ENCODE results near the gene ZBTB47.

DNA sequence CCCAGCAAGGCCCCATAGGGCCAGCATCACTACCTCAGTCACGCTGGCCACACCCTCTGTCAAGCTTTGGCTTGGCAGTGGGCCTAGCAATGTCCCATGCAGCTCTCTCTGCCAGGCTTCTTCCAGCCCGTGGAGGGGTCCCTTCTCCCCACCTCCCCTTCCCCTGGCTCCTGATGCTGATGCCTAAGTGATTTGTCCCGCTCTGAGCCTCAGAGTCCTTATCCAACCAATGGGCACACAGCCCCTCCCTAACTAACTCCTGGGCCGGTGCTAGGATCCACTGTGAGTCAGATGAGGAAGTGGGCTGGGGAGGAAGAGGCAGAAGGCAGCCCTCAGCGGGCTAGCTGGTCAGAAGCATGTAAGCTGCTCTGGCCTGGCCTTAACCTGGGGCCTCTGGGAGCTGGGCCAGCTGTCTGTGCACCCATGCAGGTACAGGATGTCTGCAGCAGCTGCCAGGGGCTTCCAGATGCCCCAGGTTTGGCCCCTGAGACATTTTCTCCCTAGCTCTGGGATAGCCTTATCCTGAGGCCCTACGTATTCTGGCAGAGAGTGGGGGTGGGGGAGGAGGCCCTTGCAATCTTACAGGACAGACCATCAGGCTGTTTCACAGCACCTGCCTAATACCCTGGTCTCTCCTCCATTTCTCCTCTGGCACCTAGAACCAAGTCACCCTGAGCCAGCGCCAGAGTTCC lies 740 bp upstream of the ZBTB47 start:
- TF ChIP-seq POLR2AphosphoS5 (IDR thresholded peaks at IDR 0.05; ENCODE audit: low read length) (no peak; the same call in 1 of the 2 replicates), TCF12 (IDR thresholded peaks at IDR 0.05; ENCODE audit: low read depth, low read length) (0 out of 2 replicates have a peak, but pooled peaks have one; percentile 56), ATF7 (IDR thresholded peaks at IDR 0.05; ENCODE audit: low read depth) (no peak), SUZ12 (IDR thresholded peaks at IDR 0.05; ENCODE audit: unreplicated experiment) (no peak), TAF1 (IDR thresholded peaks at IDR 0.05; ENCODE audit: borderline replicate concordance, low read depth, low read length) (no peak), GABPA (IDR thresholded peaks at IDR 0.05; ENCODE audit: low read depth) (no peak), RFX5 (IDR thresholded peaks at IDR 0.05; ENCODE audit: low read depth, low read length) (no peak), KDM1A (IDR thresholded peaks at IDR 0.05; ENCODE audit: borderline replicate concordance) (no peak)
- TF ChIP-seq, protein P1, sequence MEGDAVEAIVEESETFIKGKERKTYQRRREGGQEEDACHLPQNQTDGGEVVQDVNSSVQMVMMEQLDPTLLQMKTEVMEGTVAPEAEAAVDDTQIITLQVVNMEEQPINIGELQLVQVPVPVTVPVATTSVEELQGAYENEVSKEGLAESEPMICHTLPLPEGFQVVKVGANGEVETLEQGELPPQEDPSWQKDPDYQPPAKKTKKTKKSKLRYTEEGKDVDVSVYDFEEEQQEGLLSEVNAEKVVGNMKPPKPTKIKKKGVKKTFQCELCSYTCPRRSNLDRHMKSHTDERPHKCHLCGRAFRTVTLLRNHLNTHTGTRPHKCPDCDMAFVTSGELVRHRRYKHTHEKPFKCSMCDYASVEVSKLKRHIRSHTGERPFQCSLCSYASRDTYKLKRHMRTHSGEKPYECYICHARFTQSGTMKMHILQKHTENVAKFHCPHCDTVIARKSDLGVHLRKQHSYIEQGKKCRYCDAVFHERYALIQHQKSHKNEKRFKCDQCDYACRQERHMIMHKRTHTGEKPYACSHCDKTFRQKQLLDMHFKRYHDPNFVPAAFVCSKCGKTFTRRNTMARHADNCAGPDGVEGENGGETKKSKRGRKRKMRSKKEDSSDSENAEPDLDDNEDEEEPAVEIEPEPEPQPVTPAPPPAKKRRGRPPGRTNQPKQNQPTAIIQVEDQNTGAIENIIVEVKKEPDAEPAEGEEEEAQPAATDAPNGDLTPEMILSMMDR (IDR thresholded peaks at IDR 0.05 in 2 of 3, conservative IDR thresholded peaks at IDR 0.05 in 1 of 3; ENCODE audit: control insufficient read depth in 2 of 3, extremely low read depth in 1 of 3, insufficient read depth in 1 of 3, low read depth in 3 of 3, low read length in 3 of 3): no peak
- TF ChIP-seq, protein P2, sequence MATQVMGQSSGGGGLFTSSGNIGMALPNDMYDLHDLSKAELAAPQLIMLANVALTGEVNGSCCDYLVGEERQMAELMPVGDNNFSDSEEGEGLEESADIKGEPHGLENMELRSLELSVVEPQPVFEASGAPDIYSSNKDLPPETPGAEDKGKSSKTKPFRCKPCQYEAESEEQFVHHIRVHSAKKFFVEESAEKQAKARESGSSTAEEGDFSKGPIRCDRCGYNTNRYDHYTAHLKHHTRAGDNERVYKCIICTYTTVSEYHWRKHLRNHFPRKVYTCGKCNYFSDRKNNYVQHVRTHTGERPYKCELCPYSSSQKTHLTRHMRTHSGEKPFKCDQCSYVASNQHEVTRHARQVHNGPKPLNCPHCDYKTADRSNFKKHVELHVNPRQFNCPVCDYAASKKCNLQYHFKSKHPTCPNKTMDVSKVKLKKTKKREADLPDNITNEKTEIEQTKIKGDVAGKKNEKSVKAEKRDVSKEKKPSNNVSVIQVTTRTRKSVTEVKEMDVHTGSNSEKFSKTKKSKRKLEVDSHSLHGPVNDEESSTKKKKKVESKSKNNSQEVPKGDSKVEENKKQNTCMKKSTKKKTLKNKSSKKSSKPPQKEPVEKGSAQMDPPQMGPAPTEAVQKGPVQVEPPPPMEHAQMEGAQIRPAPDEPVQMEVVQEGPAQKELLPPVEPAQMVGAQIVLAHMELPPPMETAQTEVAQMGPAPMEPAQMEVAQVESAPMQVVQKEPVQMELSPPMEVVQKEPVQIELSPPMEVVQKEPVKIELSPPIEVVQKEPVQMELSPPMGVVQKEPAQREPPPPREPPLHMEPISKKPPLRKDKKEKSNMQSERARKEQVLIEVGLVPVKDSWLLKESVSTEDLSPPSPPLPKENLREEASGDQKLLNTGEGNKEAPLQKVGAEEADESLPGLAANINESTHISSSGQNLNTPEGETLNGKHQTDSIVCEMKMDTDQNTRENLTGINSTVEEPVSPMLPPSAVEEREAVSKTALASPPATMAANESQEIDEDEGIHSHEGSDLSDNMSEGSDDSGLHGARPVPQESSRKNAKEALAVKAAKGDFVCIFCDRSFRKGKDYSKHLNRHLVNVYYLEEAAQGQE (IDR thresholded peaks at IDR 0.05; ENCODE audit: low read depth, low read length): no peak
- TF ChIP-seq, protein P3, sequence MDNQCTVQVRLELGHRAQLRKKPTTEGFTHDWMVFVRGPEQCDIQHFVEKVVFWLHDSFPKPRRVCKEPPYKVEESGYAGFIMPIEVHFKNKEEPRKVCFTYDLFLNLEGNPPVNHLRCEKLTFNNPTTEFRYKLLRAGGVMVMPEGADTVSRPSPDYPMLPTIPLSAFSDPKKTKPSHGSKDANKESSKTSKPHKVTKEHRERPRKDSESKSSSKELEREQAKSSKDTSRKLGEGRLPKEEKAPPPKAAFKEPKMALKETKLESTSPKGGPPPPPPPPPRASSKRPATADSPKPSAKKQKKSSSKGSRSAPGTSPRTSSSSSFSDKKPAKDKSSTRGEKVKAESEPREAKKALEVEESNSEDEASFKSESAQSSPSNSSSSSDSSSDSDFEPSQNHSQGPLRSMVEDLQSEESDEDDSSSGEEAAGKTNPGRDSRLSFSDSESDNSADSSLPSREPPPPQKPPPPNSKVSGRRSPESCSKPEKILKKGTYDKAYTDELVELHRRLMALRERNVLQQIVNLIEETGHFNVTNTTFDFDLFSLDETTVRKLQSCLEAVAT (IDR thresholded peaks at IDR 0.05): no peak
- TF ChIP-seq, protein P4, sequence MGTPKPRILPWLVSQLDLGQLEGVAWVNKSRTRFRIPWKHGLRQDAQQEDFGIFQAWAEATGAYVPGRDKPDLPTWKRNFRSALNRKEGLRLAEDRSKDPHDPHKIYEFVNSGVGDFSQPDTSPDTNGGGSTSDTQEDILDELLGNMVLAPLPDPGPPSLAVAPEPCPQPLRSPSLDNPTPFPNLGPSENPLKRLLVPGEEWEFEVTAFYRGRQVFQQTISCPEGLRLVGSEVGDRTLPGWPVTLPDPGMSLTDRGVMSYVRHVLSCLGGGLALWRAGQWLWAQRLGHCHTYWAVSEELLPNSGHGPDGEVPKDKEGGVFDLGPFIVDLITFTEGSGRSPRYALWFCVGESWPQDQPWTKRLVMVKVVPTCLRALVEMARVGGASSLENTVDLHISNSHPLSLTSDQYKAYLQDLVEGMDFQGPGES (IDR thresholded peaks at IDR 0.05): no peak
- TF ChIP-seq, protein P5, sequence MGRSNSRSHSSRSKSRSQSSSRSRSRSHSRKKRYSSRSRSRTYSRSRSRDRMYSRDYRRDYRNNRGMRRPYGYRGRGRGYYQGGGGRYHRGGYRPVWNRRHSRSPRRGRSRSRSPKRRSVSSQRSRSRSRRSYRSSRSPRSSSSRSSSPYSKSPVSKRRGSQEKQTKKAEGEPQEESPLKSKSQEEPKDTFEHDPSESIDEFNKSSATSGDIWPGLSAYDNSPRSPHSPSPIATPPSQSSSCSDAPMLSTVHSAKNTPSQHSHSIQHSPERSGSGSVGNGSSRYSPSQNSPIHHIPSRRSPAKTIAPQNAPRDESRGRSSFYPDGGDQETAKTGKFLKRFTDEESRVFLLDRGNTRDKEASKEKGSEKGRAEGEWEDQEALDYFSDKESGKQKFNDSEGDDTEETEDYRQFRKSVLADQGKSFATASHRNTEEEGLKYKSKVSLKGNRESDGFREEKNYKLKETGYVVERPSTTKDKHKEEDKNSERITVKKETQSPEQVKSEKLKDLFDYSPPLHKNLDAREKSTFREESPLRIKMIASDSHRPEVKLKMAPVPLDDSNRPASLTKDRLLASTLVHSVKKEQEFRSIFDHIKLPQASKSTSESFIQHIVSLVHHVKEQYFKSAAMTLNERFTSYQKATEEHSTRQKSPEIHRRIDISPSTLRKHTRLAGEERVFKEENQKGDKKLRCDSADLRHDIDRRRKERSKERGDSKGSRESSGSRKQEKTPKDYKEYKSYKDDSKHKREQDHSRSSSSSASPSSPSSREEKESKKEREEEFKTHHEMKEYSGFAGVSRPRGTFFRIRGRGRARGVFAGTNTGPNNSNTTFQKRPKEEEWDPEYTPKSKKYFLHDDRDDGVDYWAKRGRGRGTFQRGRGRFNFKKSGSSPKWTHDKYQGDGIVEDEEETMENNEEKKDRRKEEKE (IDR thresholded peaks at IDR 0.05): no peak

Measured in GM12878 (cell line).